ENCODE results near the gene TMEM200A.

DNA sequence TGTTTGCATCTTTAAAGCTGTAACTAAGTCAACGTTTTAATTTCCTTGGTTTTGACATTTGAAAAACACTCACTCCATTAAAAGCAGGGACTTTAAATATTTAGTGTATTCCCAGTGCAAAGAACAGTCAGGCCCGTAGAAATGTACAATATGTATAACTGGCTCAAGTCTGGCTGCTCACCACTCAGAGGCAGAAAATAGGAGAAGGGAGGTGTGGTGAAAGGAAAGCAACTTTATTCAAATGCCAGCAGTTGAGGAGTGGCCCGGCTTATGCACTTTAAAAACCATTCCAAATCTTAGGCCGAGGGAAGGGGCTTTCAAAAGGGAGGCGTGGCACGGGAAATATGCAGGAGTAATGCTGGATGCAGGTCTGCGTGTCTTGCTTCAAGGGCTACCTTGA, 120.6 kb downstream of the TMEM200A start:
- TF ChIP-seq, protein P1, sequence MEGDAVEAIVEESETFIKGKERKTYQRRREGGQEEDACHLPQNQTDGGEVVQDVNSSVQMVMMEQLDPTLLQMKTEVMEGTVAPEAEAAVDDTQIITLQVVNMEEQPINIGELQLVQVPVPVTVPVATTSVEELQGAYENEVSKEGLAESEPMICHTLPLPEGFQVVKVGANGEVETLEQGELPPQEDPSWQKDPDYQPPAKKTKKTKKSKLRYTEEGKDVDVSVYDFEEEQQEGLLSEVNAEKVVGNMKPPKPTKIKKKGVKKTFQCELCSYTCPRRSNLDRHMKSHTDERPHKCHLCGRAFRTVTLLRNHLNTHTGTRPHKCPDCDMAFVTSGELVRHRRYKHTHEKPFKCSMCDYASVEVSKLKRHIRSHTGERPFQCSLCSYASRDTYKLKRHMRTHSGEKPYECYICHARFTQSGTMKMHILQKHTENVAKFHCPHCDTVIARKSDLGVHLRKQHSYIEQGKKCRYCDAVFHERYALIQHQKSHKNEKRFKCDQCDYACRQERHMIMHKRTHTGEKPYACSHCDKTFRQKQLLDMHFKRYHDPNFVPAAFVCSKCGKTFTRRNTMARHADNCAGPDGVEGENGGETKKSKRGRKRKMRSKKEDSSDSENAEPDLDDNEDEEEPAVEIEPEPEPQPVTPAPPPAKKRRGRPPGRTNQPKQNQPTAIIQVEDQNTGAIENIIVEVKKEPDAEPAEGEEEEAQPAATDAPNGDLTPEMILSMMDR (conservative IDR thresholded peaks at IDR 0.05; ENCODE audit: low read depth, low read length) = no peak
- TF ChIP-seq EZH2 (IDR thresholded peaks at IDR 0.05; ENCODE audit: low read length, unreplicated experiment) = no peak
